ENCODE results near the gene GDPD5.

GDPD5 gene

DNA sequence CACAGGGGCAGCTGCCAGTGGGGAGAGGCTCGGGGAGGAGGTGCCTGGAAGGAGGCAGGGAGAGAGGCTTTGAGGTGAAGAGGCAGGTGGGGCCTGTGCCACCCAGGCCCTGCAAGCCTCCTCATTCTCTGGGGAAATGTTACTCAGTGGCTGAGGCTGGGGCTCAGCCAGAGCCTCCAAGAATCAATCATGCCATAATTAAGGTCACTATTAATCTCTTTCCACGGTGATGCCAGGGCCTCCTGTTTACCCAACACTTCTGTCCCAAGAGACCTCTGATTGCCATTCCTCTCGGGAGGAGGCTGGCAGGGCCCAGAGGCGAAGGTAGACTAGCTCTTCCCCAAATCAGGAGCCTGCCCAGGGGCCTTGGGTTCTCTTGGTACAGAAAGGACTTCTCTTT, 38.4 kb downstream of the GDPD5 start:
- no peak overlapping the region for H3K27ac ChIP-seq (ENCODE audit: low read length, poor library complexity, severe bottlenecking)
- no peaks in the 10 kb centered on the region for H3K36me3 ChIP-seq (ENCODE audit: control insufficient read depth in 1 of 2, insufficient read depth in 2 of 2, low read depth in 1 of 2, low read length in 2 of 2)
- H3K9ac ChIP-seq (ENCODE audit: low read length), result no peak overlapping the region
- no peak overlapping the region for H3K4me2 ChIP-seq (ENCODE audit: low read length, poor library complexity, severe bottlenecking)
- H3K14ac ChIP-seq (ENCODE audit: low read length in 2 of 2), result no peak overlapping the region
- no peak overlapping the region for H2AK5ac ChIP-seq (ENCODE audit: low read length, severe bottlenecking)
- H2BK120ac ChIP-seq (ENCODE audit: low read depth, low read length), result no peak overlapping the region
- no peak overlapping the region for H3K4me3 ChIP-seq (ENCODE audit: insufficient read depth in 1 of 2, low read depth in 1 of 2, low read length in 2 of 2)
- no peak for DNase-seq
- H3K18ac ChIP-seq (ENCODE audit: low read depth in 1 of 2, low read length in 2 of 2), result no peak overlapping the region
- H3K9me3 ChIP-seq (ENCODE audit: control insufficient read depth, low read length), result no peaks in the 10 kb centered on the region
- no peak overlapping the region for H2AFZ ChIP-seq (ENCODE audit: low read depth, low read length)
- H3K79me1 ChIP-seq (replicated peaks; ENCODE audit: low read length, poor library complexity, severe bottlenecking), result no peaks in the 10 kb centered on the region
- no peak overlapping the region for H3K23ac ChIP-seq (ENCODE audit: low read length in 2 of 2)
- H3K27me3 ChIP-seq (ENCODE audit: control insufficient read depth in 1 of 2, insufficient read depth in 1 of 2, low read length in 2 of 2), result peaks cover 0 to 4% of the 10 kb centered on the region in 2 experiments
- peaks cover 18% of the 10 kb centered on the region for H3K4me1 ChIP-seq (ENCODE audit: control insufficient read depth, insufficient read depth, low read depth, low read length)
- no peak overlapping the region for H2BK15ac ChIP-seq (ENCODE audit: low read depth, poor library complexity, severe bottlenecking)
- H4K8ac ChIP-seq (ENCODE audit: low read length), result no peak overlapping the region
- H4K91ac ChIP-seq (ENCODE audit: low read length), result no peak overlapping the region
- no peak overlapping the region for H3K4ac ChIP-seq (ENCODE audit: low read depth in 1 of 2, low read length in 2 of 2)
- no peak overlapping the region for H2BK5ac ChIP-seq (ENCODE audit: low read depth, low read length, poor library complexity, severe bottlenecking)
- WGBS, result 90% methylated on average over 4 of the region's 4 CpGs
- no peak overlapping the region for H2BK12ac ChIP-seq (ENCODE audit: low read length in 2 of 2)

DNA sequence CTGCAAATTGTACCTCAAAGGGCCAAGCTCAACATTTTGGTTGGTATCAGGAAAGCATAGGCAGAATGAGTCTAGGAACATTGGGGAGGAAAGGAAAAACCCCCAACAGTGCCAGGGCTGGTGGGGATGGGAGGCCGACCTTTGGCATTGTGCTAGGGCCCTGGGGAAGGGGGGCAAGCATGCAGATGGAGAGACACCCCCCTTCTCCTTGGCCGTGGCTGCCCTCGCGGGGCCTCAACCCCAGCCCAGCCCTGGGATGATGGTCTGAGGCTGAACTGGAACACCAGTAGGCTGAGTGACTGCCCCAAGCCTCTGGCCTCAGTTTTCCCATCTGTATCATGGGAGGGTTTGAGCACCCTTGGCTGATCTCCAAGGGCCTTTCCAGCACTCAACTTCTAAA, 40.0 kb downstream of the GDPD5 start:
- Histone ChIP-seq H2BK12ac (ENCODE audit: low read length in 2 of 2) (no peak overlapping the region), H3K36me3 (ENCODE audit: control insufficient read depth in 1 of 2, insufficient read depth in 2 of 2, low read depth in 1 of 2, low read length in 2 of 2) (no peaks in the 10 kb centered on the region), H2AK5ac (ENCODE audit: low read length, severe bottlenecking) (no peak overlapping the region), H3K14ac (ENCODE audit: low read length in 2 of 2) (no peak overlapping the region), H3K23ac (ENCODE audit: low read length in 2 of 2) (no peak overlapping the region), H3K4me2 (ENCODE audit: low read length, poor library complexity, severe bottlenecking) (no peak overlapping the region), H2BK5ac (ENCODE audit: low read depth, low read length, poor library complexity, severe bottlenecking) (no peak overlapping the region), H4K8ac (ENCODE audit: low read length) (no peak overlapping the region), H3K27me3 (ENCODE audit: control insufficient read depth in 1 of 2, insufficient read depth in 1 of 2, low read length in 2 of 2) (peaks cover 0 to 4% of the 10 kb centered on the region in 2 experiments), H4K91ac (ENCODE audit: low read length) (no peak overlapping the region), H2AFZ (ENCODE audit: low read depth, low read length) (no peak overlapping the region), H3K27ac (ENCODE audit: low read length, poor library complexity, severe bottlenecking) (no peak overlapping the region), H3K9ac (ENCODE audit: low read length) (no peak overlapping the region), H3K79me1 (replicated peaks; ENCODE audit: low read length, poor library complexity, severe bottlenecking) (no peaks in the 10 kb centered on the region), H3K4me3 (ENCODE audit: insufficient read depth in 1 of 2, low read depth in 1 of 2, low read length in 2 of 2) (no peak overlapping the region), H2BK120ac (ENCODE audit: low read depth, low read length) (no peak overlapping the region), H3K4me1 (ENCODE audit: control insufficient read depth, insufficient read depth, low read depth, low read length) (peaks cover 8% of the 10 kb centered on the region), H3K18ac (ENCODE audit: low read depth in 1 of 2, low read length in 2 of 2) (no peak overlapping the region), H3K9me3 (ENCODE audit: control insufficient read depth, low read length) (no peaks in the 10 kb centered on the region), H2BK15ac (ENCODE audit: low read depth, poor library complexity, severe bottlenecking) (peak overlapping the region; percentile 56), H3K4ac (ENCODE audit: low read depth in 1 of 2, low read length in 2 of 2) (no peak overlapping the region)
- no peak for DNase-seq
- WGBS, result 95% methylated on average over 4 of the region's 4 CpGs

DNA sequence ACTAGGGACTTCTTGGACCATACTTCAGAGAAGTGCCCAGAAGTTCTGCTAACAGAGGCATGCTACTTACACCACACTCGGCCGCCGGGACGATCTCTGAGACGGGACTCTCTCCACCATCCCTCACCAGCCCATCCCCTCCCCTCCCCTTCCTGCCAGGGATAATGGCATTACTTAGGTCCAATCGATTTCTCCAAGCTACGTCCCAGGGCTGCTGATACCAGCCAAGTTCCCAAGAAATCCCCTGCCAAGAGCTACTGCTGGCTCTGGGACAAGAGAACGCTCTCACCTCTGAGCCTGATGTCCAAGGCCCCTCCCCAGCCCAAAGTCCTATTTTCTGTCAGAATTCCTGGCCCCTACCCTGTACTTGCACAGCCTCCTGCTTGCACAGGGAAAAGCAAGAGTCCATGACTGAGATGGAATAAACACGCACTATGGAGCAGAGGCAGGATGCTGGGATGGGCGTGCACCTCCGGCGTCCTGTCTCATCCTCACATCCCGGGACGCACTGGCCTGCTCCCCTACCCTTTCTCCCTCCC, 42.7 kb downstream of the GDPD5 start:
- Histone ChIP-seq H3K18ac (ENCODE audit: low read depth in 1 of 2, low read length in 2 of 2) (no peak overlapping the region), H3K4me1 (ENCODE audit: control insufficient read depth, insufficient read depth, low read depth, low read length) (no peaks in the 10 kb centered on the region), H2AFZ (ENCODE audit: low read depth, low read length) (no peak overlapping the region), H4K8ac (ENCODE audit: low read length) (no peak overlapping the region), H3K36me3 (ENCODE audit: control insufficient read depth in 1 of 2, insufficient read depth in 2 of 2, low read depth in 1 of 2, low read length in 2 of 2) (no peaks in the 10 kb centered on the region), H2BK120ac (ENCODE audit: low read depth, low read length) (no peak overlapping the region), H3K9ac (ENCODE audit: low read length) (no peak overlapping the region), H3K23ac (ENCODE audit: low read length in 2 of 2) (no peak overlapping the region), H3K14ac (ENCODE audit: low read length in 2 of 2) (no peak overlapping the region), H2AK5ac (ENCODE audit: low read length, severe bottlenecking) (no peak overlapping the region), H3K27me3 (ENCODE audit: control insufficient read depth in 1 of 2, insufficient read depth in 1 of 2, low read length in 2 of 2) (peaks cover 0 to 4% of the 10 kb centered on the region in 2 experiments), H4K91ac (ENCODE audit: low read length) (no peak overlapping the region), H3K27ac (ENCODE audit: low read length, poor library complexity, severe bottlenecking) (no peak overlapping the region), H3K4me2 (ENCODE audit: low read length, poor library complexity, severe bottlenecking) (no peak overlapping the region), H3K79me1 (replicated peaks; ENCODE audit: low read length, poor library complexity, severe bottlenecking) (no peaks in the 10 kb centered on the region), H2BK12ac (ENCODE audit: low read length in 2 of 2) (no peak overlapping the region), H3K4ac (ENCODE audit: low read depth in 1 of 2, low read length in 2 of 2) (no peak overlapping the region), H3K9me3 (ENCODE audit: control insufficient read depth, low read length) (no peaks in the 10 kb centered on the region), H2BK15ac (ENCODE audit: low read depth, poor library complexity, severe bottlenecking) (no peak overlapping the region), H3K4me3 (ENCODE audit: insufficient read depth in 1 of 2, low read depth in 1 of 2, low read length in 2 of 2) (no peak overlapping the region), H2BK5ac (ENCODE audit: low read depth, low read length, poor library complexity, severe bottlenecking) (no peak overlapping the region)
- DNase-seq, result no peak
- WGBS, result 92% methylated on average over 14 of the region's 14 CpGs

DNA sequence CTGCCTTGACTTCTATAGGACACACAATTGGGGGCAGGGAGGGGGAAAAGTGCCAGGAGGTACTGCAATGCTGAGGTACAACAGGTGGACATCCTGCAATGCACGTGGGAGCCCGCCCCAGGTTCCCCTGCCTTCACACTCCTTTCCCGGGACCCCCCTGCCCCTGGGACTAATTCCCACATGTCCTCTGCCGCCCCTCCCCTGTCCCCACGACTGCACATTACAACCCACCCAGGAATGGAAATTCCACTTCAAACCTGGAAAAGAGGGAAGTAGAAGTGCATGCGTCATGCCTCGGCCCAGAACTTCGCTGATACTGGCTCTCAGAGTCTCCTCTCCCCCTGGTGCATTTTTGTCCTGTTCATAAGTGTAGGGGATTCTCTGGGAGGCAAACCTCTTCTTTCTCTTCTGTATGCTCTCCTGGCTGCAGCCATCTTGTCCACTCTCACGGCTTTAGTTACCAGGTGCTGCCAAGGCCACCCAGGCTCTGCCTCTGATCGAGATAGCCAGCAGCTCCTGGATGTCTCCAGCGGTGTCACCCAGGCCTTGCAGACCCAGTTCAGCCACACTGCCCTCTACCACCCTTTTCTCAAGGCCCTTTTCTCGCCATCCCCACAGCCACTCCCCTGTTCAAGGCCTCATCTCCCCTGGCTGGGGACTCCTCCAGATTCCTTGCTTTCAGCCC, 43.7 kb downstream of the GDPD5 start:
- H2AK5ac ChIP-seq (ENCODE audit: low read length, severe bottlenecking), result no peak overlapping the region
- H3K4ac ChIP-seq (ENCODE audit: low read depth in 1 of 2, low read length in 2 of 2), result no peak overlapping the region
- H3K14ac ChIP-seq (ENCODE audit: low read length in 2 of 2), result no peak overlapping the region
- H3K4me1 ChIP-seq (ENCODE audit: control insufficient read depth, insufficient read depth, low read depth, low read length), result no peaks in the 10 kb centered on the region
- no peak overlapping the region for H4K91ac ChIP-seq (ENCODE audit: low read length)
- no peaks in the 10 kb centered on the region for H3K79me1 ChIP-seq (replicated peaks; ENCODE audit: low read length, poor library complexity, severe bottlenecking)
- no peak overlapping the region for H4K8ac ChIP-seq (ENCODE audit: low read length)
- H2BK15ac ChIP-seq (ENCODE audit: low read depth, poor library complexity, severe bottlenecking), result no peak overlapping the region
- no peak overlapping the region for H2AFZ ChIP-seq (ENCODE audit: low read depth, low read length)
- H3K18ac ChIP-seq (ENCODE audit: low read depth in 1 of 2, low read length in 2 of 2), result no peak overlapping the region
- DNase-seq, result no peak
- H2BK12ac ChIP-seq (ENCODE audit: low read length in 2 of 2), result no peak overlapping the region
- H2BK5ac ChIP-seq (ENCODE audit: low read depth, low read length, poor library complexity, severe bottlenecking), result no peak overlapping the region
- H3K27me3 ChIP-seq (ENCODE audit: control insufficient read depth in 1 of 2, insufficient read depth in 1 of 2, low read length in 2 of 2), result peaks cover 0 to 4% of the 10 kb centered on the region in 2 experiments
- H3K36me3 ChIP-seq (ENCODE audit: control insufficient read depth in 1 of 2, insufficient read depth in 2 of 2, low read depth in 1 of 2, low read length in 2 of 2), result no peaks in the 10 kb centered on the region
- no peaks in the 10 kb centered on the region for H3K9me3 ChIP-seq (ENCODE audit: control insufficient read depth, low read length)
- no peak overlapping the region for H2BK120ac ChIP-seq (ENCODE audit: low read depth, low read length)
- H3K4me2 ChIP-seq (ENCODE audit: low read length, poor library complexity, severe bottlenecking), result no peak overlapping the region
- 83% methylated on average over 12 of the region's 12 CpGs for WGBS
- H3K9ac ChIP-seq (ENCODE audit: low read length), result no peak overlapping the region
- no peak overlapping the region for H3K4me3 ChIP-seq (ENCODE audit: insufficient read depth in 1 of 2, low read depth in 1 of 2, low read length in 2 of 2)
- no peak overlapping the region for H3K27ac ChIP-seq (ENCODE audit: low read length, poor library complexity, severe bottlenecking)
- H3K23ac ChIP-seq (ENCODE audit: low read length in 2 of 2), result no peak overlapping the region
